H1 (cell line): ENCODE data around the gene RDH5. TPM values are rescaled to one million over a fixed set of nuclear protein-coding genes. Genes with fewer than 3 reads are reported as not detected.
A peak's percentile ranks its signal among the peaks of the same experiment; 100 is the strongest.

ENCODE experiments used
- ASH2L ChIP-seq: fragments of 200-600, 300-600 bp; sonication (generic); IDR thresholded peaks from one replicate; pipeline ENCODE4 v1.7.1; 2017; ENCODE audit warnings: low read length
- CREB1 ChIP-seq: IDR thresholded peaks from 2 replicates; pipeline ENCODE4 v1.6.1; 2012; ENCODE audit warnings: inconsistent platforms
- RBBP5 ChIP-seq: IDR thresholded peaks from 2 replicates; pipeline ENCODE4 v1.7.1; 2012; ENCODE audit warnings: low read depth, mild to moderate bottlenecking, inconsistent platforms, low read length, moderate library complexity, borderline replicate concordance
- SIN3A ChIP-seq, 2 experiments: IDR thresholded peaks in 1 of 2; conservative IDR thresholded peaks in 1 of 2; 2 replicates each; pipeline ENCODE4 v1.6.1; 2011 to 2012; ENCODE audit warnings: low read length in 2 of 2, improper control_type of control experiment in 1 of 2, low read depth in 1 of 2, mild to moderate bottlenecking in 1 of 2
- SP2 ChIP-seq: IDR thresholded peaks from 2 replicates; pipeline ENCODE4 v1.6.1; 2012; ENCODE audit warnings: mild to moderate bottlenecking, low read length, inconsistent platforms
- SP4 ChIP-seq: IDR thresholded peaks from 2 replicates; pipeline ENCODE4 v1.6.1; 2012; ENCODE audit warnings: low read length, inconsistent platforms
- TAF1 ChIP-seq: IDR thresholded peaks from 2 replicates; pipeline ENCODE4 v1.6.1; 2011; ENCODE audit warnings: mild to moderate bottlenecking, low read depth, low read length
- TEAD4 ChIP-seq: IDR thresholded peaks from 2 replicates; pipeline ENCODE4 v1.6.1; 2012; ENCODE audit warnings: low read depth, low read length, inconsistent platforms, mixed read lengths
- polyA plus RNA-seq, 7 experiments: library from polyadenylated mRNA; depleted of rRNA in 3 of 7; stranded (reverse) in 5 of 7; unstranded in 2 of 7; fragments of >200 nt in 5 of 7; fragments of 200-250 nt in 2 of 7; gene quantifications; 1 replicate in 5 of 7; 2 replicates in 1 of 7; 4 replicates in 1 of 7; pipeline versions ENCODE4 v1.2.1 to v1.2.3, GENCODE V29; 2011 to 2013; ENCODE audit warnings: missing spikeins in 2 of 7, mixed read lengths in 2 of 7
- total RNA-seq: library from RNA; stranded (reverse); fragmentation: NEBNext Ultra II Directional; extraction: Animal tissue kit (Norgen Biotek cat#: 25700); gene quantifications from 2 replicates; pipeline ENCODE4 v1.2.1, GENCODE V29; 2021

The RDH5 gene
- total and polyA plus RNA-seq, 2 of the 8 experiments (the other 6 are each of a cell fraction or from before 2014, with no cell fraction given), result 4.2 to 6.0 TPM

GRCh38 chr12:55707841-55708694 is 12.1 kb upstream of the RDH5 start, which contains the start of gene ITGA7 (continued):
- TF ChIP-seq TAF1, result peak; percentile 48; the same call in 1 of the 2 replicates
- no peak for TF ChIP-seq SP4
- 0 out of 2 replicates have a peak, but pooled peaks have one; percentile 14 for TF ChIP-seq CREB1
- TF ChIP-seq RBBP5, result peak; percentile 54; the same call in 1 of the 2 replicates
- peak; percentile 84 for TF ChIP-seq ASH2L
- TF ChIP-seq TEAD4, result peak; percentile 77
- no peak for TF ChIP-seq SP2
- 0 out of 4 replicates have a peak, but pooled peaks of 1 of the 2 experiments have one; percentile 8 for TF ChIP-seq SIN3A (conservative IDR thresholded peaks at IDR 0.05 in 1 of 2, IDR thresholded peaks at IDR 0.05 in 1 of 2; ENCODE audit: low read depth in 1 of 2, low read length in 2 of 2)
- TF ChIP-seq, all 59 proteins: peak for 10
